ENCODE data around the gene SCARF1. TPM values are rescaled to one million over a fixed set of nuclear protein-coding genes. Genes with fewer than 3 reads are reported as not detected.

SCARF1 gene
- total RNA-seq, 3 donors from 2014 or later: 13.1 to 17.8 (median 14.8) TPM

DNA sequence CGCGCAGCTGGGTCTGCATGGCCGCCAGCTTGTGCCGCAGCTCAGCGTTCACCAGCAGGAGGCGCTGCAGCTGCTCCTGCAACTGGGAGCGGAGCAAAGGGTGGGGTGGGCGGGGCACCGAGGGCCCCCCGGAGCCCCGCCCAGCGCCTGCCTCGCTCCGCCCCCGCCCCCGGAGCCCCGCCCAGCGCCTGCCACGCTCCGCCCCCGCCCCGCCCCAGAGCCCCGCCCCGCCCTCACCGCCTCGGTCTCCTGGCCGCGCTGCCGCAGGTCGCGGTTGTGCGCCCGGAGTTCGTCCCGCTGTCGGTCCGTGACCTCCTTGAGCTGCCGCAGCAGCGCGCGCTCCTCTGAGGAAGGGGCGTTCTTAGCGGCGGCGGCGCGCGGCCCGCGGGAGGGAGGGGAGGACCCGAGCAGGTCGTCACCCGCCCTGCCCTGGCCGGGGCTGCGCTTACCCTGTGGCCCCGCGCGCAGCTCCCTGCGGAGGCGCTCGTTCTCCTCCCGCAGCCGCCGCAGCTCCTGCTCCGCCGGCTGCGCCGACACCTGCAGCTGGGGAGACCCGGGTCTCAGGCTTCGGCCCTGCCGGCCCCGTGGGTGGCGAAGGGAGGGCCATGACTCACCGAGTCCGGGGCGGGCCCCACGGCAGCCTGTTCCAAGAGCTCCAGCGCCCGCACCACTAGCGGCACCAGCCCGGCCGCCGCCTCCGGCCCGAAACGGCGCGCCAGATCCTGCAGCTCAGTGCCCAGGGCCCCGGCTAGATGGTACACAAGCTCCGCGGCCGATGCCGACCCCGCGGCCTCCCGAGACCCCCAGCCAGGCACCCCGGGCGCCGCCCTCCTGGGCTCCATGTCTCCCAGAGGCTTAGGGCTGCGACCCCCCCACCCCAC, 3.7 kb upstream of the SCARF1 start:
- DNase-seq (peak; percentile 96 to 97 (median 97)), ATAC-seq (peak; percentile 75)
- intact Hi-C loops (cut with DNase I, micrococcal nuclease): no loop called here
- TF ChIP-seq, protein P1, sequence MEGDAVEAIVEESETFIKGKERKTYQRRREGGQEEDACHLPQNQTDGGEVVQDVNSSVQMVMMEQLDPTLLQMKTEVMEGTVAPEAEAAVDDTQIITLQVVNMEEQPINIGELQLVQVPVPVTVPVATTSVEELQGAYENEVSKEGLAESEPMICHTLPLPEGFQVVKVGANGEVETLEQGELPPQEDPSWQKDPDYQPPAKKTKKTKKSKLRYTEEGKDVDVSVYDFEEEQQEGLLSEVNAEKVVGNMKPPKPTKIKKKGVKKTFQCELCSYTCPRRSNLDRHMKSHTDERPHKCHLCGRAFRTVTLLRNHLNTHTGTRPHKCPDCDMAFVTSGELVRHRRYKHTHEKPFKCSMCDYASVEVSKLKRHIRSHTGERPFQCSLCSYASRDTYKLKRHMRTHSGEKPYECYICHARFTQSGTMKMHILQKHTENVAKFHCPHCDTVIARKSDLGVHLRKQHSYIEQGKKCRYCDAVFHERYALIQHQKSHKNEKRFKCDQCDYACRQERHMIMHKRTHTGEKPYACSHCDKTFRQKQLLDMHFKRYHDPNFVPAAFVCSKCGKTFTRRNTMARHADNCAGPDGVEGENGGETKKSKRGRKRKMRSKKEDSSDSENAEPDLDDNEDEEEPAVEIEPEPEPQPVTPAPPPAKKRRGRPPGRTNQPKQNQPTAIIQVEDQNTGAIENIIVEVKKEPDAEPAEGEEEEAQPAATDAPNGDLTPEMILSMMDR (IDR thresholded peaks at IDR 0.05): peak; percentile 88
- Histone ChIP-seq H3K36me3 (ENCODE audit: low read depth) (peaks cover 17% of the 10 kb centered on the region), H3K4me3 (peak overlapping the region; percentile 93), H3K9me3 (no peaks in the 10 kb centered on the region), H3K4me1 (ENCODE audit: low read depth) (peaks cover 37% of the 10 kb centered on the region)

DNA sequence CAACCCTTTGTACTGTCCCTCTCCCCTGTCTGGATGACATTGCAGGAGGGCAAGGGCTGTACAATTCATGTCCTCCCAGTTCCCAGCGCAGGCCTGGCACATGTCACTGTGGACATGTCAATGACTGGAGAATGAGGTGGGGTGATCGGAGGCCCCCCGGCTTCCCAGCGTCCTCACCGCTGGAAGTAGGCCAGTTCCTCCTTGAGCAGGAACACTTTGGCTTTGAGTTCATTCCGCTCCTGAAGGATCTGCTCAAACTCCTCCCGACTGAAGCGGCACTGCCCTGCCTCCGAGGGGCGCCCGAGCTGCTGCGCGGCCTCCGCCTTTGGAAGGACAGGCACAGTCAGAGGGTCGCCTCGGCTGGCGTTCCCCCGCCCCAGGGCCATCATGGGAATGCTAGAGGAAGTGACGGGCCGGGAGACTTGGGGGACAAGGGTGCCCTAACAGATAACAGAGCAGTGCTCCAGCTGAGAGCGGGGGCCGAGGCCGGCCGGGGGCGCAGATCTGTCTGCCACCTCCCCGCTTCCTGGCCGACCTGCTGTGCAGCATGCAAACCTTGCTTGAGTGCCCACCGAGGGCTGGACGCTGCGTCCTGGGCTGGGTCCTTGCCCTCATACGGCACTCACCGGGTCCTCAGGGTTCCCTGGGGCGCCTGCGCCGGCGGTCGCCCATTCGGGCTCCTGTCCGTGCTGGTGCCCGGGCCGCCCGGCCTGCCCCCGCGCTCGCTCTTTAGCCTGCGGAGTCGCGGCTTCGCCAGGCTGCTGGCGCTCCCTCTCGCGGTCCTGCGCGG, 2.8 kb upstream of the SCARF1 start:
- no peak overlapping the region for H3K4me3 ChIP-seq
- TF ChIP-seq, protein P1 (IDR thresholded peaks at IDR 0.05): no peak
- H3K9me3 ChIP-seq: no peaks in the 10 kb centered on the region
- no peak for ATAC-seq
- H3K4me1 ChIP-seq (ENCODE audit: low read depth): peaks cover 42% of the 10 kb centered on the region
- peaks cover 9% of the 10 kb centered on the region for H3K36me3 ChIP-seq (ENCODE audit: low read depth)
- intact Hi-C loops (cut with DNase I, micrococcal nuclease): no loop called here
- peak in 2 of 3 donors; percentile 61 to 85 for DNase-seq

DNA sequence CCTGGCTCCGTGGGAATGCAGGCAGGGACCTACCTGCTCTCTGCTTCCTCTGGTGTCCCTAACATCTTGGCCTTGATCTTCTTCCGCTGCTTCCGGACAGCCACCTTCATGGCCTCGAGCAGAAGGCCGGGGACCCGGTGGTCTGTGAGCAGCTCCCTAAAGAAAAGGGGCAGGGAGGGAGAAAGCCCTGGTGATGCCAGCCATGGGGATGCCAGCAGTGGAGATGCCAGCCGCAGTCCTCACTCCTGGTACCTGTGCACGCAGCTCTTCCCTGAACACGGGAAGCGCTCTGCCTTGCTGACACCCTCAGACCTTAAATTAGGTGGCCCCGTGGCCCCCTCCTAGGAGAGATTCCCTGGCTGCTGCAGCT, 2.3 kb upstream of the SCARF1 start:
- peaks cover 42% of the 10 kb centered on the region for H3K4me1 ChIP-seq (ENCODE audit: low read depth)
- peaks cover 7% of the 10 kb centered on the region for H3K36me3 ChIP-seq (ENCODE audit: low read depth)
- intact Hi-C loops (cut with DNase I, micrococcal nuclease): no loop called here
- DNase-seq (peak in 1 of 3 donors; percentile 61), ATAC-seq (no peak)
- H3K4me3 ChIP-seq: no peak overlapping the region
- TF ChIP-seq, protein P1 (IDR thresholded peaks at IDR 0.05): no peak
- H3K9me3 ChIP-seq: no peaks in the 10 kb centered on the region

DNA sequence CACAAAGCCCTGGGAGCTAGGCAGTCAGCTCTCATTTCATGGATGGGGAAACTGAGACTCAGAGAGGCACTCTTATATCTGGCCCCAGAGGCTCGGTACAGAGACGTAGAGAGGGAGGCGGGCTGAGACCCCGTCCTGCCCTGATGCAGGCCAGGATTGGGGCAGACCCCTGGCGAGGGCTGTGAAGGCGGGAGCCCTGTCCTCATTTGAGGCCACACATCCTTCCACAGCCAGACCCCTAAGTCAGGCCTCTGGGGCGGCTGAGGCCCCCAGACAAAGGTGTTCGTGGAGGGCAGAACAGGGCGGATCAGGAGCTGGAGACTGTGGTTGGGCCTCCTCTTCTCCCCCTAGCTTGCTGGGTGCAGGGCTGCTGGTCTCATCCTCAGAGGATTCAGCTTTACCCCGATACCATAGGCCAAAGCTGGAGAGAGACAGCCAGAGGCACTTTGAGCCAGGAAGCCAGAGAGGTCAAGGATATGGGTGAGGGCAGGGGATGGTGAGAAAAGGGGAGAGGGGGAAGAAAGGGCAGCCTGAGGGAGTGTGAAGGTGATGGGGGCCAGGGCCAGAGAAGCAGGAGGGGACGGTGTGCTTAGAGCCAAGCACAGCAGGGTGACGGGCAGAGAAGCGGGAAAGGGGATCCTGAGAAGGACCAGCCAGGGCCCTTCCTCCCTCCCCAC, 805 bp upstream of the SCARF1 start:
- TF ChIP-seq, protein P1 (IDR thresholded peaks at IDR 0.05): no peak
- intact Hi-C loops (cut with DNase I, micrococcal nuclease): no loop called here
- Histone ChIP-seq H3K36me3 (ENCODE audit: low read depth) (peaks cover 5% of the 10 kb centered on the region), H3K4me3 (no peak overlapping the region), H3K9me3 (no peaks in the 10 kb centered on the region), H3K4me1 (ENCODE audit: low read depth) (peaks cover 40% of the 10 kb centered on the region)
- DNase-seq (peak in 1 of 3 donors; percentile 53), ATAC-seq (no peak)

DNA sequence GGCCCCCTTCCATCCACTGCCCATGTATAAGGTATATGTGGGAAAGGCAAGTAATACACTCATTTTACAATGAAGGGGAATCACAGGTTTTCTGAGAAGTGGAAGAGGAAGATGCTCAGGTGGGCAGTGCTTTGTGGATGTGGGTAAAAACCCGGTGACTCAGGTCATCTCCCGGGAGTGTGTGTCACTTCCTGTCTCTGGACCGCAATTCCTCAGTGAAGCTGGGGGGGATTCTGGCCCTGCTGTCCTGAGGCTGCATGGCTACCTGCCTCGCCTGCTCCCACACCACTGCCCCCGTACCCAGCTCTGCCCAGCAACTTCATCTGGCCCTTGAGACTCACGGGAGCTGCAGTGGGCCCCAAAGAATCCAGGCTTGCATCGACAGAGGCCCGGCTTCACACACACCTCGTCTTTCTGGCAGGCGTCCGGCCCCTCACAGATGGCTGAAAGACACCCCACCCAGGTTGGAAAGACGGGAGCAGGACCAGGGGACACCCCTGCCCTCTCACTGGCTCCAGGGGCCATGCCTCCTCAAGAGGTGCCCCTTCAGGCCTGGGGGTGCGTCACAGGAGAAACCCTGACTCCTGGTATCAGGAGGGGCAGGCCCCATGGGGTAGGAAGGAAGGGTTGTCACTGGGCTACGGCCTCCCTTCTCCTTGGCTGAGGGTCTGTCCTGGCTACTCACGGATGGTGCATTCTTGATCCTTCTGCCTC, 882 bp downstream of the SCARF1 start:
- no peak for ATAC-seq
- intact Hi-C loops (cut with DNase I, micrococcal nuclease): no loop called here
- TF ChIP-seq, protein P1 (IDR thresholded peaks at IDR 0.05): no peak
- peaks cover 24% of the 10 kb centered on the region for H3K4me1 ChIP-seq (ENCODE audit: low read depth)
- H3K4me3 ChIP-seq: no peak overlapping the region
- DNase-seq: peak in 2 of 3 donors; percentile 32 to 65
- no peaks in the 10 kb centered on the region for H3K9me3 ChIP-seq
- no peaks in the 10 kb centered on the region for H3K36me3 ChIP-seq (ENCODE audit: low read depth)

Measured in mucosa of descending colon (tissue), 3 donors.